HUDEP-2 (cell line): Measurements from ENCODE around the gene MUS81.

ENCODE experiments used
- DNase-seq, 76 experiments: peaks; one replicate each; lab custom pipeline; 2025; ENCODE audit not compliant: unreplicated experiment in 76 of 76; lab: John Stamatoyannopoulos, UW

Gene MUS81

GRCh38 chr11:65888163-65888814, 28.1 kb downstream of the MUS81 start, which contains the start of gene FIBP:
Gene FIBP (minus strand): TSS chr11:65888471. CDS start chr11:65888418, 53 bp downstream.
- DNase-seq, result peak; percentile 23 to 98 (median 93)

DNA sequence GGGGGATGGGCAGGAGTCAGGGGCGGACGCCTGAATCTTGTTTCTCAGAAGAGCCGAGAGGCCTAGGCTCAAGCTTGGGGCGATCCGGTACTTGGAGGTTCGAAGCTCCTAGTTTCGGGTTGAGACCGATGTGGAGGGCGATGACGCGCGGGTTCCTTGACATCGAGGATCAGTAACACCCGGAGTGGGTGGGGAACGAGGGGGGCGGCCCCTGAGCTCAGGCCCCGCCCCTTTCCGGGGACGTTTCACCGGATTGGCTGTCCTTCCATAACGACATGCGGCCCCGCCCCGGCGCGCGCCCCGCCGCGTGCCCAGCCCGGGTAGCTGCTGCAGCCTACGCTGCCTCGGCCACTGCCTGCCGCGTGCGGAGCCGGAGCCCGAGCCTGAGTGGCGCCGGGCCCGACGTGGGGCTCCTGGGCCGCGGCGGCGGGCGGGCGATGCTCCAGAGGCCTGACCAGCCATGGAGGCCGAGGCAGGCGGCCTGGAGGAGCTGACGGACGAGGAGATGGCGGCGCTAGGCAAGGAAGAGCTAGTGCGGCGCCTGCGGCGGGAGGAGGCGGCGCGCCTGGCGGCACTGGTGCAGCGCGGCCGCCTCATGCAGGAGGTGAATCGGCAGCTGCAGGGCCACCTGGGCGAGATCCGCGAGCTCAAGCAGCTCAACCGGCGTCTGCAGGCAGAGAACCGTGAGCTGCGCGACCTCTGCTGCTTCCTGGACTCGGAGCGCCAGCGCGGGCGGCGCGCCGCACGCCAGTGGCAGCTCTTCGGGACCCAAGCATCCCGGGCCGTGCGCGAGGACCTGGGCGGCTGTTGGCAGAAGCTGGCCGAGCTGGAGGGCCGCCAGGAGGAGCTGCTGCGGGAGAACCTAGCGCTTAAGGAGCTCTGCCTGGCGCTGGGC, 30.3 kb downstream of the MUS81 start, which contains the start of gene CCDC85B:
Gene CCDC85B, plus strand, starts transcription at position 350 of the 895 bp plus-strand sequence. Its CDS starts 111 bp downstream, at position 461.
- DNase-seq, result peak in 74 of 76 experiments; percentile 48 to 97 (median 94)

GRCh38 chr11:65891219-65892136, 31.2 kb downstream of the MUS81 start:
- peak in 14 of 76 experiments; percentile 19 to 64 (median 46) for DNase-seq

GRCh38 chr11:65892137-65892540, 31.9 kb downstream of the MUS81 start:
- DNase-seq, result peak in 2 of 76 experiments; percentile 13 to 17

- no peak for DNase-seq
Measured at GRCh38 chr11:65892661-65893317, 32.6 kb downstream of the MUS81 start.

DNA sequence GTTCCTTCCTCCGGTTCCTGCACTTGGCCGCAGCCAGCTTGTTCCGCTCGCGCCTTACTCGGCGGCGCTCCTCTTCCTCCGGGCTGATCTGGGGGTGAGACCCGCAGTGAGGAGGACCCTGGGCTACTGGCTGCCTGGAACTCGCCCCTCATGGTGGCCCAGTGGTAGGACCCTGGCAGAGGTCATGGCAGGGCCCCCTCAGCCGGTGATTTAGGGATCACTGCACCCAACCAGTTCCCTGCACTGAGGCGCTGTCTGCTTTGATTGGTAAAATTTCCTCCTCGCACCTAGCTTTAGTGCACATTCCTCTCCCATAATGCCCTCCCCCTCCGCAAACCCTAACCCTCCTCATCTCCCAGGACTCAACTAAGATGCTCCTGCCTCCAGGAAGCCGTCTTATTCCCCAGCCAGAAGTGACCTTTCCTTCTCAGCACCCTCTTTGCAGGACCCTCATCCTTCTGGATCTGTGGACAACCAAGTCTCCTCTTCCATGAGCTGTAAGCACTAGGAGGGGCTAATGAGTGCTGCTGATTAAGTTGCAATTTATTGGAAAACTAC, 33.9 kb downstream of the MUS81 start:
- DNase-seq, result no peak

DNA sequence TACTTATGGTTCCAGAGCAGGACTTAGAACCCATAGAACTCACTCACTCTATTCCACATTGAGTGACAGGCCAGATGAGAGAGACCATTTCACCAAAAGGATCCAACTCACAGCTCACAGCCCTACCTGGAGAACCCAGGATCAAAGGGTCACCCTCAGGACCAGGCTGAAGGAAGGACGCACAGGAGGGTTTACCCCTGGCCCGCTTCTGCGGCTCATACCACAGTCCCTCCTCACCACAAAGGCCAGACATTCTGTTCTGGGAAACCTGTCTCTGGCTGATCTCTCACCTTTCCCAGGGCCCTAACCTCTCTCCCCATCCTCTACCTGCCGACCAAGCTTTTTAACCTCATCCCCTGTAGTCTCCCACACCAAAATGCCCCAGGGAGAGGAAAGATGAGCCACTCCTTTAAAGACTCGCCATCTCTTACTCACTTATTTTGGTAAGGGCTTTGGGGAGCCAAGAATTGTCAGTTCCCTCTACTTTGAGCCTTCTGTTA, 35.3 kb downstream of the MUS81 start:
- no peak for DNase-seq

- DNase-seq, result no peak
Measured at GRCh38 chr11:65896034-65896999, 36.1 kb downstream of the MUS81 start.

DNA sequence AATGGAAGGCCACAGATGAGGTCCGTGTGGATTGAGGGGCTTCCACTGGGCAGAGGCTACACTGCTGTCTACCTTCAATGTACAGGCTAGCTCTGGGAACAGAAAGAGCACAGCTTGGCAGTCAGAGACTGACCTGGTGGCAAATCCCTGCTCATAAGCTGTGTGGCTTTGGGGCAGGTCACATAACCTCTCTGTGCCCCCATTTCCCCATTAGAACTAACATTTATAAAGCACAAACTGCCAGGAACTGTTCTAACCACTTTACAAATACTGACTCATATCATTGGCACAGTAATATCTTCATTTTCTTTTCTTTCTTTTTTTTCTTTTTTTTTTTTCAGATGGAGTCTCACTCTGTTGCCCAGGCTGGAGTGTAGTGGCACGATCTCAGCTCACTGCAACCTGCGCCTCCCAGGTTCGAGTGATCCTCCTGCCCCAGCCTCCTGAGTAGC, 36.8 kb downstream of the MUS81 start:
- DNase-seq, result no peak

GRCh38 chr11:65898656-65899355, 38.6 kb downstream of the MUS81 start:
- DNase-seq, result no peak

DNA sequence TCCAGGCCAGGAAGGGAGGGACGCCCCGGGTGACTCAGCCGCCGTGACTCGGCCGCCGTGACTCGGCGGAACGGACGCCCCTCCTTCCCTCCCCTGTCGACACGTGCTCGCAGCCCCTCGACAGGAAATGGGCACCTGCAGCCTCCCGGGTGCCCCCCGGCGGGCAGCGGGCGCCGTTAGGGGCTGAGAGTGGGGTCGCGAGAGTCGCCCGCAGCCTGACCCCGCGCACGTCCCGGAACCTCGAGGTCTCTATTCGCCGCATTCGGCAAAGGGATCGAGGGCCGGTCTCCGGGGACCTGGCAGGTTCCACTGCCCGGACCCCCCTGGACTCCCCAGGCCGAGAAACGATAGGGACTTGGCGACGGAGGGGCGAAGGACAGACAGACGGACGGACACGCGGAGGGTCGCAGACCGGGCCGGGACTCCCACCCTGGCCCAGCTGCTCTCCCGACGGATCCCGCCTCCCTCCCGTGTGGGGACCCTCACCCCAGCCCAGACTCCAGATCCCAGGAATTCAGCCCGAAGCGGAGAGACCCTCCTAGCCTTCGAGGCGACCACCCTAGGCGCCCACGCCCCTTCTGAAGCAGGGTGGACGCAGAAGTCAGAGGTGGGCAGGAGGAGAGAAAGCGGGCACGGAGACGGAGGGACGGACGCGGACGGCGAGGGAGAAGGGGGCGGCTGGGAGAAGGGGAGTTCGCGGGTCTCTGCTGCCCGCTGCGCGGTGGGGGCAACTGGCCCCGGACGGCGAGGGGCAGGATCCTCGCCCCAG, 39.3 kb downstream of the MUS81 start:
- DNase-seq, result peak in 57 of 76 experiments; percentile 6 to 71 (median 47)

DNA sequence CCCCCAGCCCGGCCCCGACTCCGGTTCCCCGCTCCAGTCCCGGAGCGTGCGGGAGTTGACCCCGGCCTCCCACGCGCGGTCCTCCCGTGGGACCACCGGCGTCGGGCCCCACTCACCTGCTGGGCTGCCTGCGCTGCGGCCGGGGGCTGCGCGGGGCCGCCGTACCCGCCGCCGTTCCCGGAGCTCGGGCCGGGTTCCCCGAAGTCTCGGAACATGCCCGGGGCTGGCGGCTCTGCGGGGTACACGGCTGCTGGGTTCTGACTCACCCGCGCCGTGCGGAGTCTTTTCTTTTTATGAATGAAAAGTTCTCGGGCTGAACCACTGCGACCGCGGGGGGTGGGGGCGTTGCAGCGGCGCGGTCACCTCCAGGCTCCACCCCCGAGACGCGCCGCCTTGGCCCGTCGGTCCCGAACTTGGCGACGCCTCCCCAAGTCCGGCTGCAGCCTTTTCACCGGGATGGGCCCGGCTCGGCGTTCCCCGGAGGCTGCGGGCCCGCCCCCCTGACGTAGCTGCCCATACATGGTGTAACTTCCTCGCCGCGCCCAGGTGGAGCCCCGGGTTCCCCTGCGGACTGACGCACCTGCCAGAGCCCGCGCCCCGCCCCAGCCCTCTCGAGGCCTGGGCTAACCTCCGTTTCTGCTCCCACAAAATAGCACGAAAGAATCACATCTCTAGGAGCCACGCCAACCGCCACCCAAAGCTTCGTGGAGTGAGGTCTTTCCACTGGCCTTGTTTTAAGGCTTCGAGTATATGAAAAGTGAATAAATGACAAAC, 40.1 kb downstream of the MUS81 start, which contains the start of gene FOSL1:
Gene FOSL1, minus strand, starts transcription at position 264 of the 774 bp plus-strand sequence. Its CDS starts 49 bp downstream, at position 215.
- DNase-seq, result peak in 73 of 76 experiments; percentile 56 to 94 (median 86)

- DNase-seq, result no peak
Measured at GRCh38 chr11:65900899-65901180, 40.6 kb downstream of the MUS81 start.

DNA sequence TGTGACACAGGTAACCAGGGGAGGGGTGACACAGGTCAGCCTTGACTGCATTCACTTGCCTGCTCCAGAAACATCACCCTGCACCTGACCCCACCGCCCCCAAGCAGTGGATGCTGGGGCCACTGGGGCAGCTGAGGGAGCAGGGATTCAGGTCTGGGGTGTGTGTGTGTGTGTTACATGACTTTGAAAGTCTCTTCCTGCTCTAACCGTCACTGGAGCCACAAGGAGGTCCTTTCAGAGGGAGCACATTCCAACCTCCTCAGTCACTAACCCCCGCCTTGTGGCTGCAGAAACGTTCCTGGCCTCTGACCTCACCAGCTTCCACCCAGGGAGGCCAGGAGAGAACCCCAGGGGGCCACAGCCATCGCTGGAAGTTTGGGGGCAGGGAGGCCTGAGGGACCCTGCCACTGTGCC, 42.8 kb downstream of the MUS81 start:
- DNase-seq, result no peak

GRCh38 chr11:65903715-65904114, 43.5 kb downstream of the MUS81 start:
- no peak for DNase-seq

DNA sequence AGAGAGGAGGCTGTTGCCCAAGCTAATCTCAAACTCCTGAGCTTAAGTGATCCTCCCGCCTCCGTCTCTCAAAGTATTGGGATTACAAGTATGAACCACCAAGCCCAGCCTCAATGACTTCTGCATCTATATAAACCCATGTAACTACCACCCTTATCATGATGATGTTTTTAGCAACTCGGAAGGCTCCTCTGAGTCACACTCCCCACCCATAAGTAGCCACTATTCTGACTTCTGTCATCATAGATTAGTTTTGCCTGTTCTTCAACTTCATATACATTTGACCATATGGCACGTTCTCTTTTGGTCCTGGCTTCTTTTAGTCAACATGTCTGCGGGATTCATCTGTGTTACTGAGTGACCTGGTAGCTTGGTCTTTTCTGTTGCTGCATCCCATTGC, 46.4 kb downstream of the MUS81 start:
- DNase-seq, result peak in 41 of 76 experiments; percentile 8 to 78 (median 53)
